Activated CD8-positive, alpha-beta memory T cell treated with anti-CD3 and anti-CD28 coated beads, Interleukin-2, amount 10 ng/mL, durations not matched to agents 7 days and 5 days (primary cell): ENCODE data around the gene MFSD12. TPM values are rescaled to one million over a fixed set of nuclear protein-coding genes. Genes with fewer than 3 reads are reported as not detected.
A peak's percentile ranks its signal among the peaks of the same experiment; 100 is the strongest.
"Not testable (repeated sequence)": the region's sequence is repeated elsewhere in the genome, so short reads cannot be mapped to it uniquely, and the experiment has no call there.

Experiments used
- ATAC-seq: fragments of 150-1000 bp; cut with Tn5 transposase; one replicate; pipeline ENCODE4 v1.10.0; 2021; ENCODE audit warnings: moderate library complexity
- CTCF ChIA-PET: fragments of 350-600 bp; sonication (Branson Sonifier 250); formaldehyde crosslinking; loops from one replicate; lab custom pipeline; 2021; ENCODE audit warnings: antibody characterized with exemption; lab: Charles Lee
- DNase-seq: peaks from one replicate; pipeline ENCODE4 v3.0.0-alpha.2; 2020
- H3K27ac Mint-ChIP-seq: one replicate; pipeline ENCODE4 v1.8.0; 2021; ENCODE audit warnings: mild to moderate bottlenecking, mixed read lengths
- H3K27me3 Mint-ChIP-seq: one replicate; pipeline ENCODE4 v1.8.0; 2021; ENCODE audit warnings: mixed read lengths
- H3K36me3 Mint-ChIP-seq: one replicate; pipeline ENCODE4 v1.8.0; 2021; ENCODE audit warnings: mild to moderate bottlenecking, mixed read lengths
- H3K4me1 Mint-ChIP-seq: one replicate; pipeline ENCODE4 v1.8.0; 2021; ENCODE audit warnings: mixed read lengths
- H3K4me3 Mint-ChIP-seq: one replicate; pipeline ENCODE4 v1.8.0; 2021; ENCODE audit warnings: mild to moderate bottlenecking, moderate library complexity, mixed read lengths
- H3K9me3 Mint-ChIP-seq: one replicate; pipeline ENCODE4 v1.8.0; 2022; ENCODE audit warnings: low read depth, mixed read lengths
- total RNA-seq, 2 experiments: library from RNA; stranded (reverse); gene quantifications; one replicate each; pipeline ENCODE4 v1.2.3, GENCODE V29; 2021

MFSD12 gene
- total RNA-seq, 2 experiments from 2014 or later: 54.8 to 71.4 TPM

GRCh38 chr19:3577723-3578344 is 20.4 kb upstream of the MFSD12 start:
- CTCF ChIA-PET: interaction anchor here (0.5 kb wide), 1 partner anchor 557 kb away, joined by 4 read pairs; no protein-coding TSS in a partner anchor
- Mint-ChIP-seq H3K27ac (no peak overlapping the region), H3K9me3 (no peaks in the 10 kb centered on the region), H3K4me3 (no peak overlapping the region), H3K4me1 (peaks cover 3% of the 10 kb centered on the region), H3K27me3 (no peaks in the 10 kb centered on the region), H3K36me3 (peaks cover 10% of the 10 kb centered on the region)
- DNase-seq (no peak), ATAC-seq (no peak)

- CTCF ChIA-PET: interaction anchor here (0.5 kb wide), 1 partner anchor 556 kb away, joined by 4 read pairs; no protein-coding TSS in a partner anchor
- DNase-seq (no peak), ATAC-seq (no peak)
- H3K4me1 Mint-ChIP-seq: peaks cover 6% of the 10 kb centered on the region
- H3K9me3 Mint-ChIP-seq: no peaks in the 10 kb centered on the region
- H3K27ac Mint-ChIP-seq: no peak overlapping the region
- peaks cover 10% of the 10 kb centered on the region for H3K36me3 Mint-ChIP-seq
- no peak overlapping the region for H3K4me3 Mint-ChIP-seq
- H3K27me3 Mint-ChIP-seq: no peaks in the 10 kb centered on the region
Observed at GRCh38 chr19:3576696-3577443, 19.5 kb upstream of the MFSD12 start.

GRCh38 chr19:3575949-3576673 is 18.7 kb upstream of the MFSD12 start:
- H3K27me3 Mint-ChIP-seq: no peaks in the 10 kb centered on the region
- H3K4me3 Mint-ChIP-seq: no peak overlapping the region
- no peak overlapping the region for H3K27ac Mint-ChIP-seq
- no peak for ATAC-seq
- H3K4me1 Mint-ChIP-seq: peaks cover 9% of the 10 kb centered on the region
- peaks cover 10% of the 10 kb centered on the region for H3K36me3 Mint-ChIP-seq
- H3K9me3 Mint-ChIP-seq: no peaks in the 10 kb centered on the region
- CTCF ChIA-PET: interaction anchor here (1.2 to 1.5 kb wide), 3 partner anchors 19 to 29 kb away, joined by 4 to 7 read pairs (median 5); partner anchors contain the start of gene MFSD12
- no peak for DNase-seq

- no peaks in the 10 kb centered on the region for H3K27me3 Mint-ChIP-seq
- H3K9me3 Mint-ChIP-seq: no peaks in the 10 kb centered on the region
- peaks cover 11% of the 10 kb centered on the region for H3K4me1 Mint-ChIP-seq
- DNase-seq: no peak
- no peak for ATAC-seq
- CTCF ChIA-PET: interaction anchor here (1.2 to 1.5 kb wide), 3 partner anchors 19 to 28 kb away, joined by 4 to 7 read pairs (median 5); partner anchors contain the start of gene MFSD12
- no peak overlapping the region for H3K4me3 Mint-ChIP-seq
- no peak overlapping the region for H3K27ac Mint-ChIP-seq
- H3K36me3 Mint-ChIP-seq: peaks cover 10% of the 10 kb centered on the region
Observed at GRCh38 chr19:3575260-3575741, 17.9 kb upstream of the MFSD12 start.

GRCh38 chr19:3573858-3574637 is 16.7 kb upstream of the MFSD12 start:
- peak; percentile 97 for DNase-seq
- Mint-ChIP-seq H3K9me3 (no peaks in the 10 kb centered on the region), H3K36me3 (peaks cover 10% of the 10 kb centered on the region), H3K27me3 (no peaks in the 10 kb centered on the region), H3K4me1 (peaks cover 11% of the 10 kb centered on the region), H3K4me3 (peak overlapping the region; percentile 76), H3K27ac (peak overlapping the region; percentile 78)
- CTCF ChIA-PET: interaction anchor here (1.2 to 1.8 kb wide), 3 partner anchors 27 to 45 kb away, joined by 3 to 8 read pairs (median 5); no protein-coding TSS in a partner anchor
- ATAC-seq: peak; percentile 24

GRCh38 chr19:3573162-3573857 is 15.9 kb upstream of the MFSD12 start:
- DNase-seq (peak; percentile 56), ATAC-seq (peak; percentile 8)
- Mint-ChIP-seq H3K4me1 (peaks cover 11% of the 10 kb centered on the region), H3K4me3 (peak overlapping the region; percentile 76), H3K27ac (peak overlapping the region; percentile 78), H3K9me3 (no peaks in the 10 kb centered on the region), H3K27me3 (no peaks in the 10 kb centered on the region), H3K36me3 (peaks cover 10% of the 10 kb centered on the region)
- CTCF ChIA-PET: interaction anchor here (1.2 to 1.8 kb wide), 2 partner anchors 28 to 46 kb away, joined by 3 to 8 read pairs; no protein-coding TSS in a partner anchor

GRCh38 chr19:3572855-3573161 is 15.4 kb upstream of the MFSD12 start, which contains the start of gene HMG20B:
HMG20B (plus strand) TSS chr19:3572944; CDS start chr19:3573310, 366 bp downstream.
- peak within 1 kb of the TSS; percentile 78 for H3K27ac Mint-ChIP-seq
- peaks cover 10% of the 10 kb centered on the region for H3K36me3 Mint-ChIP-seq
- H3K9me3 Mint-ChIP-seq: no peaks in the 10 kb centered on the region
- H3K4me1 Mint-ChIP-seq: peaks cover 11% of the 10 kb centered on the region
- ATAC-seq (no peak), DNase-seq (no peak)
- CTCF ChIA-PET: no interaction called here
- no peaks in the 10 kb centered on the region for H3K27me3 Mint-ChIP-seq
- H3K4me3 Mint-ChIP-seq: peak within 1 kb of the TSS; percentile 76

GRCh38 chr19:3572132-3572854 is 14.9 kb upstream of the MFSD12 start:
- Mint-ChIP-seq H3K27ac (peak overlapping the region; percentile 61), H3K27me3 (no peaks in the 10 kb centered on the region), H3K4me1 (peaks cover 11% of the 10 kb centered on the region), H3K4me3 (peak overlapping the region; percentile 76), H3K36me3 (peaks cover 10% of the 10 kb centered on the region), H3K9me3 (no peaks in the 10 kb centered on the region)
- DNase-seq (peak; percentile 100), ATAC-seq (peak; percentile 96)
- CTCF ChIA-PET: no interaction called here

GRCh38 chr19:3570606-3571011 is 13.2 kb upstream of the MFSD12 start:
- Mint-ChIP-seq H3K9me3 (no peaks in the 10 kb centered on the region), H3K27me3 (no peaks in the 10 kb centered on the region), H3K4me3 (no peak overlapping the region), H3K27ac (no peak overlapping the region), H3K4me1 (peaks cover 11% of the 10 kb centered on the region), H3K36me3 (peaks cover 10% of the 10 kb centered on the region)
- CTCF ChIA-PET: interaction anchor here (1.2 to 1.5 kb wide), 4 partner anchors 9 to 26 kb away, joined by 3 to 5 read pairs (median 3); no protein-coding TSS in a partner anchor
- ATAC-seq (no peak), DNase-seq (no peak)

- H3K9me3 Mint-ChIP-seq, H3K27ac Mint-ChIP-seq, ATAC-seq, H3K4me3 Mint-ChIP-seq, H3K27me3 Mint-ChIP-seq, DNase-seq, H3K36me3 Mint-ChIP-seq: not testable (repeated sequence)
- peaks cover 11% of the 10 kb centered on the region for H3K4me1 Mint-ChIP-seq
- CTCF ChIA-PET: interaction anchor here (1.2 to 1.5 kb wide), 4 partner anchors 9 to 25 kb away, joined by 3 to 5 read pairs (median 3); no protein-coding TSS in a partner anchor
Observed at GRCh38 chr19:3570042-3570441, 12.7 kb upstream of the MFSD12 start.

- DNase-seq: no peak
- Mint-ChIP-seq H3K27ac (no peak overlapping the region), H3K9me3 (no peaks in the 10 kb centered on the region), H3K4me3 (no peak overlapping the region), H3K36me3 (no peaks in the 10 kb centered on the region), H3K4me1 (no peaks in the 10 kb centered on the region), H3K27me3 (no peaks in the 10 kb centered on the region)
- CTCF ChIA-PET: interaction anchor here (1.1 kb wide), 1 partner anchor 8 kb away, joined by 3 read pairs; the partner anchor contains the start of gene MFSD12
- ATAC-seq: no peak
Observed at GRCh38 chr19:3565139-3565538, 7.8 kb upstream of the MFSD12 start.
